Activated CD8-positive, alpha-beta memory T cell treated with anti-CD3 and anti-CD28 coated beads for 4 hours (primary cell): Measurements from ENCODE around the gene CCNYL1.

Experiments
- DNase-seq, 2 donors: peaks; one replicate each; pipeline ENCODE4 v3.0.0-alpha.2; 2020; ENCODE audit warnings: low read depth in 2 of 2

The CCNYL1 gene

DNA sequence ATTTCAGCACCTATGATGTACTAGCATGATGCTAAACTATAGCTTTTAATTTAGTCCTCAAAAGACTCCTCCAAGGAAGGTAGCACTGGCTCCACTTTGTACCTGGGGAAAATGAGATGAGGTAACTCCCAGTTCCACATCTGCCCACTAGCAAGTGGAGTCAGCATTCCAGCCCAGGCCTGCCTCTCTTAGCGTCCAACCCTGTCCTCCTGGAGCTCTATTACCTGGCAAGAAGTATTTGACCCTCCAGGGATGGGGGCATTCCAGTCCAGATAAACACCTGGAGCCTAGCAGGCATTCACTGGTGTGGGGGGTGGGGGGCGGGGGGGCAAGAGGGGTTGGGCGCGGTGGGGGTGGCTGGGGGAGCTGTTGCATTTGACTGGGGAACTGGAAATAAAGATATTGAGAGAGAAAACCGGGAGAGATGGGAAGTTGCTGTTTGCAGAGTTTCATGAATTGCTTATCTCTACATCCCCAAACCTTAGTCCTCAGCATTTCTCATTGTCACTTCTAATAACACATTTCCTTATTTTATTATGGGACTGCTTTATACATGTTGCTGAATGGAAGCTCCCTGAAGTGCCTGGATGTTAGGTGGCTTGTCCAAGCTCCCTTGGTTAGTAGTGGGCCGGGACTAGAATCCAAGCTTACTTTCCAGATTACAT lies 80.3 kb downstream of the CCNYL1 start:
- DNase-seq, result no peak

DNA sequence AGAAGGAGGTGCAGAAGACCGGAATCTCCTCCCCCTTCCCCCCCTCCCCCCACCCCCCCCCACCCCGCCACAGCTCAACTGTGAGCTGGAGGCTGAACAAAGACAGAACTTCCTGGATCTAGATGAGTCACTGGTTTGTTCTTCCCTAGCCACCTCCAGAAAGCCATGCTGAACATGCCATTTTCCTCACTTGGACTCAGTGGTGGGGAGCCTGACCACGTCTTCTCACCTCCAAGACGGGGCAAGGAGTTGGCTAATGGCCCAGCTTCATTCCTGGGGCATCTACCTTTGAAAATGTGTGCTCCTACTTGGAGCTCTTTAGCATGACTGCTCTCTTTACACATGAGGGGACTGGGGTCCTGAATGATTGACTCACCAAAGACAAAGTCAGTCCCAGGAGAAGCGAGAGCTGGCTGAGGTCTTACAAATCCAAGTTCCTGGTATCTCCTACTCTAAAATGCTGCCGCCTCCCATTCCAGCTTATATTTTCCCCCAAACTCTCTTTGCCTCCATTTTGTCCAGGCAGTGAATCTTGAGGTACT lies 80.9 kb downstream of the CCNYL1 start:
- no peak for DNase-seq

DNA sequence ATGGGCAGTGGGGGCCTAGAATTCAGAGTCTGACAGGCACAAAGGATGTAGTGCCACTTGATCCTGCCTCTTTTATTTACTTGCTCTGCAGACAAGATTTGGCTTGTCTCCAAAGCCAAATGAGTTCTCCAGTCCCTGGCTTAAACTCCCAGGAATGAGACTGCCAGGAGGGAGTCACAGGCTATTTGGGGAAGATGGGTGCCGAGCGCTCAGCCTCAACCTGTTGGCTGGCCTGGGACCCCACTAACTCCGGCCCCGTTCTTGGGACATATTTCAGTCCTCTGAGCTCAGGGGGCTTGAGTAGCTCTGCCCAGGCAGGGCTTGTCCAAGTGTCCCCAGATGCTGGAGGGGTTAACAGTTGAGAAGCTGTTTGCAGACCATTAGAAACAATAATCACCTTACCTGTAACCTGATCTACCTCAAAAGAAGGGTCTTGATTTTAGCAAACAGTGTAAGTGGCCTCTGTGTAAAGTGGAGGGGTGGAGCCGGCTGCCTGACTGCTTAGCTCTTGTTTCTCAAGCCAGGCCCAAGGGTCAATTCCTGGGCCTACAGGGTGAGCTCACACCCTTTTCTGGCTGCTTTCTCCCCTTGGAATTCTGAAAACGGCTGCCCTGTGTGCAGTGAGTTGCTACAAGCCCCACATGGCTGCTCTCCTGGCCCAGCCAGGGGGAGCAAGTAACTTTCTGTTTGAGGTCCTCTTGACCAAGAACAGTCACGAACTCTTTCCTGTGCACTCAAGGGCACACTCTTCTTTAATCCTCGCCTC lies 85.3 kb downstream of the CCNYL1 start:
- no peak for DNase-seq

DNA sequence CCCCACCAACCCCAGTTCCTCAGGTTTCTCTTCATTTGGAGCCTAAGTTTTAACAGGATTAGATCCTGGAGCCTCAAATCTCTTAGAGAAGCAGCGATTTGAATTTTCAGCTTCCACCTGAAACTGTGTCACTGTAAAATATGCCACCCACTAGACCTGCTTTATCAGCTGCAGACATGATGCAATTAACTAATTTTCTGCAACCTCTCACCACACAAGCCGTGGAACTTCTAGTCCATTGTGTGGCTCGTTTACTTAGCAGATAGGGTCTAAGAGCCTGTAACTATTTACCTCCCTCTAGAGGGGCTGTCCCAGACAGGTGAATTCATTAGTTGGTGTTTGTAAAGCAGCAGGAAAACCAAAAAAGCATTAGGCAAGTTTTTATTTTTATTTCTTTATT lies 89.8 kb downstream of the CCNYL1 start:
- no peak for DNase-seq

DNA sequence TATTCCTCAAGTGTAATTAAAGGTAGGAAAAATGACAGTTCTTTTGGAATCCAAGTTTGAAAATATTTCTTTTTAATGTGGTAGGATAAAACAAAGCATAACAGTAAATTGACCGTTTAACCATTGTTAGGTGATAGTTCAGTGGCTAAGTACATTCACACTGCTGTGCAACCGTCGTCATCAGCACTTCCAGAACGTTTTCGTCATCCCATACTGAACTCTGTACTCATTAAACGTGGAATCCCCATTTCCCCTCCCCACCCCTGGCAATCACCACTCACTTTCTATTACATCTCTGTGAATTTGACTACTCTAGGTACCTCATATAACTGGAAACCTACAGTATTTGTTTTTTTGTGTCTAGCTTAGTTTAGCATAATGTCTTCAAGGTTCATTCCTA lies 91.2 kb downstream of the CCNYL1 start:
- DNase-seq, result no peak
